Tibial nerve (tissue), 4 donors: ENCODE data around the gene C1orf122. TPM values are rescaled to one million over a fixed set of nuclear protein-coding genes. Genes with fewer than 3 reads are reported as not detected.

Experiments
- DNase-seq, 2 donors: peaks; one replicate each; pipeline ENCODE4 v3.0.0-alpha.2; 2019; ENCODE audit warnings: low spot score in 2 of 2
- H3K27ac ChIP-seq, 4 donors: fragments of 200-600 bp; sonication (generic) in 3 of 4; one replicate each; pipeline ENCODE4 v1.5.1; 2017 to 2019; ENCODE audit warnings: mild to moderate bottlenecking in 1 of 4
- H3K27me3 ChIP-seq, 2 donors: fragments of 200-600 bp; sonication (generic) in 1 of 2; one replicate each; pipeline versions ENCODE4 v1.5.1 to v1.6.0; 2017 to 2019
- H3K36me3 ChIP-seq, 3 donors: fragments of 200-600 bp; sonication (generic); one replicate each; pipeline ENCODE4 v1.5.1; 2018 to 2019
- H3K4me1 ChIP-seq, 4 donors: fragments of 200-600 bp; sonication (generic) in 3 of 4; one replicate each; pipeline ENCODE4 v1.5.1; 2017 to 2019
- H3K4me3 ChIP-seq, 4 donors: fragments of 200-600 bp; sonication (generic) in 3 of 4; one replicate each; pipeline ENCODE4 v1.5.1; 2017 to 2019; ENCODE audit warnings: mild to moderate bottlenecking in 1 of 4, moderate library complexity in 1 of 4
- H3K9me3 ChIP-seq, 4 donors: fragments of 200-600 bp; sonication (generic) in 3 of 4; one replicate each; pipeline ENCODE4 v1.5.1; 2017 to 2019
- CTCF ChIP-seq, 5 experiments: fragments of 200-600 bp in 3 of 5; fragments of 450-650 bp in 2 of 5; sonication (generic) in 3 of 5; IDR thresholded peaks; one replicate each; pipeline ENCODE4 v1.5.1; 2016 to 2019; ENCODE audit warnings: antibody characterized with exemption in 5 of 5, mild to moderate bottlenecking in 3 of 5, moderate library complexity in 2 of 5
- EP300 ChIP-seq, 2 donors: sonication (generic); formaldehyde crosslinking; IDR thresholded peaks; one replicate each; pipeline ENCODE4 v1.6.1; 2017; ENCODE audit warnings: antibody characterized with exemption in 2 of 2, mild to moderate bottlenecking in 1 of 2
- POLR2A ChIP-seq, 2 donors: fragments of 450-650 bp; IDR thresholded peaks; one replicate each; pipeline ENCODE4 v1.6.1; 2017; ENCODE audit warnings: antibody characterized with exemption in 2 of 2, mild to moderate bottlenecking in 2 of 2, moderate library complexity in 2 of 2
- WGBS, 2 donors: methylation state at CpG; one replicate each; pipeline ENCODE4 v1.1.5; 2018; 5-methylcytosine and 5-hydroxymethylcytosine counted together
- total RNA-seq, 4 donors: library from RNA; depleted of rRNA; stranded (reverse); fragments of >200 nt; gene quantifications; one replicate each; pipeline ENCODE4 v1.1.0, GENCODE V29; 2016

The C1orf122 gene
- 100 to 1,000 TPM in 1 of 4 donors, 10 to 100 TPM in 3; 80.6 to 132 (median 92.7) TPM for total RNA-seq

DNA sequence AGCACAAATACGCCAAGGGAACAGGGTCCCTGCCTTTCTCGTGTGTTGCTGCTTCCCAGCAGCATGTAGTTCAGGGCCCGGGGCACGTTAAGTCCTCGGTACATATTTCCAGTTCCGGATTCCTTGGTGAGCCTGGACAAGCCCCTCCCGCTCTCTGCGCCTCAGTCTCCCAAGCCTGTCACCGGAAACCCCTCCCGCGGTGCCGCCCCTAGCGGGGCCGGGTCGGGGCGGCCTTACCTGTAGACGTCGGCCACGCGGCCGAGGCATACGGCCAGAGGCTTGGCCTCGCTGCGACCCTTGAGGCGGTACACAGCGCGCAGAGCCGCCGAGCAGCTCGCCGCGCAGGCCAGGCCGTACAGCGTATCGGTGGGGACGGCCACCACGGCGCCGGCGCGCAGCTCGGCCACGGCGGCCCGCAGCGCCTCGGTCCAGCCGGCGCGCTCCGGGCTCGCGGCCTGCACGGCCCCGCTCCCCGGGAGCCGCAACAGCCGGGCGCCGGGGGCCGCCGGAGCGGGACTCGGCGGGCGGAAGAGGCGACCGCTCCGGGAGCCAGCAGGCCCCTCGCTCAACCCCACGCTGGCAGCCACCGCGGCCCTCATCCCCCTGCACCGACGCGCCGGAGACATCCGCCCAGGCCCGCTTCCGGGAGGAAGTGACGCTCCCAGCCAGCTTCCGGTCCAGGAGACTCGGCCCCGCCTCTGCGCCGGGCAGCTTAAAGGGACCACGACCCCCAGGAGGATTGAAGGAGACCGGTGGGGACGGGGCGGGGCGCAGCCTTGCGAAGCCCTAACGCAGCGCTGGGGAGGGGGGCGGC, at the start of gene C1orf122, which contains the start of gene YRDC:
Gene C1orf122 (plus strand): TSS at position 236 of the 814 bp plus-strand sequence. CDS start 615 bp downstream, outside the sequence.
Gene YRDC (minus strand): TSS at position 654 of the 814 bp plus-strand sequence. CDS start 28 bp downstream, at position 626.
- Histone ChIP-seq H3K4me3 (peak within 1 kb of the TSS; percentile 54 to 98 (median 76)), H3K27ac (peak within 1 kb of the TSS; percentile 81 to 97 (median 96)), H3K9me3 (no peaks in the 10 kb centered on the region), H3K27me3 (no peaks in the 10 kb centered on the region), H3K4me1 (peaks cover 0 to 55% (median 23%) of the 10 kb centered on the region in 4 donors), H3K36me3 (peaks cover 0 to 40% (median 4%) of the 10 kb centered on the region in 3 donors)
- TF ChIP-seq EP300 (IDR thresholded peaks at IDR 0.05): peak; percentile 58 to 91
- TF ChIP-seq CTCF (IDR thresholded peaks at IDR 0.05): no peak
- TF ChIP-seq POLR2A (IDR thresholded peaks at IDR 0.05): peak; percentile 45 to 56
- WGBS, 2 donors: 0 to 1% methylated on average over 9 to 60 of the region's 95 CpGs
- DNase-seq: peak; percentile 81 to 90

DNA sequence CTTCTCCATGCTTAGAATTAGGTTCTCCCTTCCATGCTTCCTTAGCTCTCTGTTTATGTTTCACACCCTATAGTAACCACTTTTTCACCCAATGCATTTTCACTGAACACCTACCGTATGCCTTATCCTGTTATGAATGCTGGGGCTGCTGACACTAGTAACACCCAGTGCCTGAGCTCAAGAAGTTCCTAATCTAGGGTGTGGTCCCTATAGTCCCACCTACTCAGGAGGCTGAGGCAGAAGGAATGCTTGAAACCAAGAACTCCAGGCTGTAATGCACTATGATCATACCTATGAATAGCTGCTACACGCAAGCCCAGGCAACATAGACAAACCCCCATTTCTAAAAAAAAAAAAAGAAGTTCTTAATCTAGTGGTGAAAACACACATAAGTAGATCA, 48.1 kb upstream of the C1orf122 start:
- WGBS, 2 donors: 83 to 86% methylated on average over 2 of the region's 2 CpGs

GRCh38 chr1:37761416-37762095, 46.0 kb upstream of the C1orf122 start:
- H3K36me3 ChIP-seq: no peaks in the 10 kb centered on the region
- H3K27me3 ChIP-seq: peaks cover 0 to 84% of the 10 kb centered on the region in 2 donors
- no peak overlapping the region for H3K27ac ChIP-seq
- whole genome bisulfite sequencing, 2 donors: 56 to 61% methylated on average over 52 to 62 of the region's 68 CpGs
- peaks cover 0 to 12% (median 0%) of the 10 kb centered on the region in 4 donors for H3K9me3 ChIP-seq
- no peak overlapping the region for H3K4me3 ChIP-seq
- DNase-seq: no peak
- TF ChIP-seq POLR2A (IDR thresholded peaks at IDR 0.05): no peak
- TF ChIP-seq CTCF (IDR thresholded peaks at IDR 0.05): no peak
- no peak for TF ChIP-seq EP300 (IDR thresholded peaks at IDR 0.05)
- peaks cover 0 to 12% (median 2%) of the 10 kb centered on the region in 4 donors for H3K4me1 ChIP-seq

More for the DNA sequence above, 48.1 kb upstream of the C1orf122 start:
- no peaks in the 10 kb centered on the region for H3K4me1 ChIP-seq
- no peak overlapping the region for H3K4me3 ChIP-seq
- no peak overlapping the region for H3K27ac ChIP-seq
- TF ChIP-seq EP300 (IDR thresholded peaks at IDR 0.05) (no peak), POLR2A (IDR thresholded peaks at IDR 0.05) (no peak), CTCF (IDR thresholded peaks at IDR 0.05) (no peak)
- no peaks in the 10 kb centered on the region for H3K36me3 ChIP-seq
- H3K9me3 ChIP-seq: peaks cover 0 to 12% (median 0%) of the 10 kb centered on the region in 4 donors
- DNase-seq: no peak
- H3K27me3 ChIP-seq: peaks cover 0 to 82% of the 10 kb centered on the region in 2 donors

DNA sequence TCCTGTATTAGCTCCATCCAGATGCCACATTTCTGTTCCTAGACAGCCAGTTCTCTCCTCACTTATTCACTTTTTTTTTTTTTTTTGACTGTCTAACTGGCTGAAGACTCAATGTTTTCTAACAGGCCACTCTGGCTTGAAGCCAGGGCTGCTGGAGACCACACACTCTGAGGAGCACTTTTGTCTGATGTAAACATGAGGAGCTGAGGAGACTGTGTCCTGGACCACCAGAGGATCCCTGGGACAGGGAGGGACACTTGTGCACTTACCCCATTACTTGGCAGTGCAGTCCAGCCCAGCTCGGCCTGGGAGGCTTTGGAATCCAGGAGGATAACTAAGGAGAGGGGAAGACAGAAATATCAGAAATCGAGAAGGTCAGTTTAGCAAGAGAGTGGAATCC, 45.1 kb upstream of the C1orf122 start:
- Histone ChIP-seq H3K9me3 (peaks cover 0 to 12% (median 0%) of the 10 kb centered on the region in 4 donors), H3K4me3 (no peak overlapping the region), H3K27ac (no peak overlapping the region), H3K4me1 (peaks cover 0 to 12% (median 2%) of the 10 kb centered on the region in 4 donors), H3K36me3 (no peaks in the 10 kb centered on the region), H3K27me3 (peaks cover 0 to 94% of the 10 kb centered on the region in 2 donors)
- WGBS, 2 donors: 55 to 60% methylated on average over 2 of the region's 2 CpGs
- DNase-seq: no peak
- TF ChIP-seq POLR2A (IDR thresholded peaks at IDR 0.05) (no peak), EP300 (IDR thresholded peaks at IDR 0.05) (no peak), CTCF (IDR thresholded peaks at IDR 0.05) (no peak)
